Bronchial epithelial cell (primary cell): ENCODE data around the gene TAS1R1. TPM values are rescaled to one million over a fixed set of nuclear protein-coding genes. Genes with fewer than 3 reads are reported as not detected.

Experiments
- DNase-seq: peaks from one replicate; pipeline ENCODE4 v3.0.0-alpha.2; 2010; ENCODE audit warnings: low read depth
- FAIRE-seq: peaks from 2 replicates; lab custom pipeline; 2011; peaks lifted over from hg19 to GRCh38; lab: Jason Lieb, UNC
- H3K27me3 ChIP-seq: 2 replicates; pipeline ENCODE4 v1.5.1; 2011; ENCODE audit warnings: low read length; ENCODE audit not compliant: control insufficient read depth, insufficient read depth
- H3K36me3 ChIP-seq: 2 replicates; pipeline ENCODE4 v1.5.1; 2011; ENCODE audit warnings: low read length; ENCODE audit not compliant: control insufficient read depth, insufficient read depth
- H3K4me3 ChIP-seq: 2 replicates; pipeline ENCODE4 v1.5.1; 2011; ENCODE audit warnings: mild to moderate bottlenecking, low read depth, low read length, control low read depth
- CTCF ChIP-seq: IDR thresholded peaks from 2 replicates; pipeline ENCODE4 v1.5.1; 2011; ENCODE audit warnings: mild to moderate bottlenecking, moderate library complexity, low read length, control low read depth, inconsistent platforms; ENCODE audit not compliant: insufficient read depth, severe bottlenecking
- total RNA-seq: library from RNA; depleted of rRNA; stranded (reverse); fragments of >200 nt; gene quantifications from 2 replicates; pipeline ENCODE4 v1.2.1, GENCODE V29; 2014

Gene TAS1R1
- total RNA-seq, 1 donor from 2014 or later, result not detected

DNA sequence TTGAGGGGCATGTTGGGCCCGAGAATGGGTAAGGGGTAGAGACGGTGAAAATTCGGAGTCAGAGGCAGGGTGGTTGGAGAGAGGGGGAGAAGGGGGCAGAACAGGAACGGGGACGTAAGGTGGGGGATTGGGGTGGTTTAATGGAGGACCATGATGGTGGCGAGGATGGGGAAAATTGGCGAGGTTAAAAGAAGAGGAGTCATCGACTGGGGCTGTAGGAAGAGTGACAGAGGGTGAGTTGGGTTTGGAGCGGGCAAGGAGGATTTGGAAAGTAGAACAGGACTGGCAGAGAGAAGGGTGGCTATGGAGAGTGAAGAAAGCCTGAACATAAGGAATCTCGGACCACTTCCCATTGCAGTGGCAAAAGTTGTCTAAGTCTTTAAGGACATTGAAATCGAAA lies 13.9 kb downstream of the TAS1R1 start:
- DNase-seq, result no peak
- Histone ChIP-seq H3K36me3 (no peaks in the 10 kb centered on the region), H3K27me3 (no peaks in the 10 kb centered on the region), H3K4me3 (no peak overlapping the region)
- FAIRE-seq, result peak; percentile 55
- TF ChIP-seq CTCF, result no peak

DNA sequence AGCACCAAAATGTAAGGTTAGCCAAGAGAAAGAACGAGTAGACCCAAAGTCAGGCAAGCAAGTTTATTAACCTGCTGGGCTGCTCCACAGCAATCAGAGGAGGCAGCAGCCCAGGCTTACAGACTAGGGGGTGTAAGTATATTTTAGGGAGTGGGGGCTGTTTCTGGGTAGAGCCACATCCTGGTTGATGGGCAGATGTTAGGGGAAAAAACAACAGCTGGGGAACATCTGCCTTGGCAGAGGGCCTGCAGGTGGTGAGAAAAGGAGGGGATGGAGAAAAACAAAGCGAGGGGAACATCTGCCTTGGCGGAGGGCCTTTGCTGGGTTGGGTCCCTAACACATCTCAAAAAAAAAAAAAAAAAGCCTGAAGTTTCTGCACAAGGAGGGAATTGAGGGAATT lies 15.0 kb downstream of the TAS1R1 start:
- no peak for DNase-seq
- no peak for FAIRE-seq

GRCh38 chr1:6570987-6571386 lies 15.9 kb downstream of the TAS1R1 start:
- no peaks in the 10 kb centered on the region for H3K36me3 ChIP-seq
- no peak overlapping the region for H3K4me3 ChIP-seq
- FAIRE-seq, result no peak
- DNase-seq, result no peak
- no peak for TF ChIP-seq CTCF
- no peaks in the 10 kb centered on the region for H3K27me3 ChIP-seq

More for the DNA sequence above, 15.0 kb downstream of the TAS1R1 start:
- no peak for TF ChIP-seq CTCF
- Histone ChIP-seq H3K27me3 (no peaks in the 10 kb centered on the region), H3K36me3 (no peaks in the 10 kb centered on the region), H3K4me3 (no peak overlapping the region)

GRCh38 chr1:6572653-6573383 lies 17.7 kb downstream of the TAS1R1 start:
- no peak for FAIRE-seq

DNA sequence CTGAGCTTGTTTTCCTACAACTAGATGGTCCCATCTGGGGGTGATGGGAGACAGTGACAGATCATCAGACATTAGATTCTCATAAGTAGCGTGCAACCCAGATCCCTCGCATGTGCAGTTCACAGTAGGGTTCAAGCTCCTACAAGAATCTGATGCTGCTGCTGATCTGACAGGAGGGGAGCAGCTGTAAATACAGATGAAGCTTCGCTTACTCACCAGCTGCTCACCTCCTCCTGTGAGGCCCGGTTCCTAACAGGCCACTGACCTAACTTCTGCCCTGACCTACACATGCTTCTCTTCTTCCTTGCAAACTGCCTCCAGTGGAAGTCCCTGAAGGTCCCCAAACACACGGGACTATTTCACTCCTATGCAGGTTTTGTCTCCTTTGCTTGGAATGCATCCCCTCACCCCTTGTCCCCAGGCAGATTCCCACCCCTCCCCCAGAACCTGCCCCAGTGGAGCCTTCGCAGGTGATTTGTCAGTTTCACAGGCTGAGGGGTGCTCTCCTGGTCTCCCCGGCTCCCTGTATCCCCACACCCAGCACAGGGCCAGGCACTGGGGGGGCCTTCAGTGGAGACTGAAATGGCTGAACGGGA lies 19.0 kb downstream of the TAS1R1 start:
- no peak for TF ChIP-seq CTCF
- H3K36me3 ChIP-seq, result no peaks in the 10 kb centered on the region
- DNase-seq (no peak), FAIRE-seq (no peak)
- H3K4me3 ChIP-seq, result no peak overlapping the region
- H3K27me3 ChIP-seq, result no peaks in the 10 kb centered on the region

More at GRCh38 chr1:6572653-6573383, 17.7 kb downstream of the TAS1R1 start:
- H3K27me3 ChIP-seq, result no peaks in the 10 kb centered on the region
- H3K4me3 ChIP-seq, result no peak overlapping the region
- DNase-seq, result no peak
- TF ChIP-seq CTCF, result no peak
- H3K36me3 ChIP-seq, result no peaks in the 10 kb centered on the region
